ENCODE results near the gene RASGRP3. TPM values are rescaled to one million over a fixed set of nuclear protein-coding genes. Genes with fewer than 3 reads are reported as not detected.

The RASGRP3 gene
- 0.39 and 1.3 TPM in 2 replicates for total RNA-seq (2011; cell fraction: chromatin; rRNA removed; ENCODE audit: low replicate concordance)
- total RNA-seq (2011; cell fraction: nucleolus; rRNA removed), result 0.53 and 1.2 TPM in 2 replicates
- 0.51 and 0.76 TPM in 2 replicates for total RNA-seq (2011; cell fraction: nucleoplasm; rRNA removed)
- 0.18 and 0.24 TPM in 2 replicates for total RNA-seq (2014; rRNA removed)
- total RNA-seq (2014; rRNA removed; fragmentation: Illumina TruSeq; extraction: Trizol), result 0.76 and 1.6 TPM in 2 replicates
- 0.91 and 1.3 TPM in 2 replicates for total RNA-seq (2015; rRNA removed; fragmentation: Illumina TruSeq; extraction: Trizol)
- total RNA-seq (2021), result 1.1 and 1.2 TPM in 2 replicates
- polyA plus RNA-seq (2011; rRNA removed), result 0.73 and 1.7 TPM in 2 replicates
- 0.67 and 0.80 TPM in 2 replicates for polyA plus RNA-seq (2011; cell fraction: cytosol; rRNA removed)
- polyA plus RNA-seq (2011; cell fraction: nucleus; rRNA removed), result 0.79 and 0.95 TPM in 2 replicates
- 0.44 and 6.6 TPM in 2 replicates for polyA plus RNA-seq (2012)
- polyA plus RNA-seq (2014; fragmentation: Illumina TruSeq; extraction: Trizol), result 1.2 and 1.4 TPM in 2 replicates
- polyA plus RNA-seq (2014; fragmentation: Nextera tagmentation; extraction: Ambion mirVana), result 1 to 10 TPM; 1.6 TPM
- 1.2 and 1.5 TPM in 2 replicates for polyA plus RNA-seq (2014; rRNA removed)
- polyA minus RNA-seq (2011; rRNA and poly(A)+ RNA removed), result 0.72 and 1.5 TPM in 2 replicates
- not detected in 2 replicates for polyA minus RNA-seq (2011; cell fraction: cytosol; rRNA and poly(A)+ RNA removed)
- 0.44 and 0.54 TPM in 2 replicates for polyA minus RNA-seq (2011; cell fraction: nucleus; rRNA and poly(A)+ RNA removed)
- Bru-seq, nascent RNA, result percentile 27 among the genes with signal in this experiment
- percentile 35 among the genes with signal in this experiment for BruChase-seq, experiment 1, labeled RNA remaining after a 2-hour chase
- percentile 30 among the genes with signal in this experiment for BruChase-seq, experiment 2, labeled RNA remaining after a 6-hour chase
- long read RNA-seq, experiment 1, partial matches to known transcripts, result 0 of 3 reads
- long read RNA-seq, experiment 1, other reads (novel, unspliced or antisense), result 2 of 3 reads
- long read RNA-seq, experiment 2, result 0 reads
- long read RNA-seq, experiment 3, result 0 reads

GRCh38 chr2:33476131-33476792 is at the start of gene RASGRP3:
Gene RASGRP3 (plus strand): TSS chr2:33476649. CDS start chr2:33515137, 38,488 bp downstream.
- Histone ChIP-seq H4K20me1 (replicated peaks; ENCODE audit: control insufficient read depth, insufficient read depth, low read length) (no peaks in the 10 kb centered on the region), H3K4me2 (ENCODE audit: insufficient read depth, low read length) (peak within 1 kb of the TSS; percentile 90), H3K9me3 (replicated peaks; ENCODE audit: control insufficient read depth, insufficient read depth, low read depth, low read length) (no peaks in the 10 kb centered on the region), H3K9ac (ENCODE audit: insufficient read depth in 1 of 2, low read depth in 2 of 2, low read length in 2 of 2) (peak within 1 kb of the TSS; percentile 54 to 80; a peak in 3 of 4 replicates), H3K27me3 (ENCODE audit: control insufficient read depth in 2 of 2, insufficient read depth in 2 of 2, low read length in 2 of 2) (peaks cover 6 to 17% of the 10 kb centered on the region in 2 experiments), H3K79me2 (ENCODE audit: control insufficient read depth, insufficient read depth, low read length) (no peaks in the 10 kb centered on the region), H3K36me3 (ENCODE audit: control insufficient read depth, insufficient read depth, low read length) (no peaks in the 10 kb centered on the region), H2AFZ (ENCODE audit: low read depth, low read length) (peak within 1 kb of the TSS; percentile 89), H3K27ac (ENCODE audit: extremely low read depth, low read depth, low read length) (peak within 1 kb of the TSS; percentile 38; the same call in 2 of the 3 replicates), H3K9me1 (ENCODE audit: control insufficient read depth, insufficient read depth, low read length) (no peaks in the 10 kb centered on the region), H3K4me1 (replicated peaks in 1 of 2; ENCODE audit: control insufficient read depth in 2 of 2, insufficient read depth in 2 of 2, low read length in 2 of 2) (peaks cover 10 to 41% of the 10 kb centered on the region in 2 experiments), H3K4me3 (peak within 1 kb of the TSS; percentile 40)
- POLR2A ChIA-PET, result no interaction called here
- DNase-seq (ENCODE audit: extremely low read depth in 1 of 4, low spot score in 3 of 4) (peak; percentile 18 to 46 (median 32)), FAIRE-seq (peak; percentile 26), ATAC-seq (peak; percentile 69)
- in situ Hi-C loops (cut with MboI), result no loop called here
- 1% methylated on average over 18 of the region's 18 CpGs for WGBS (ENCODE audit: insufficient coverage, low coverage, missing lambda C conversion rate)
- BruUV-seq (replicated peaks), result no TSS peak
- intact Hi-C loops (cut with micrococcal nuclease), result no loop called here
- CTCF ChIA-PET (ENCODE audit: low intra/inter-chr PET ratio), result interaction anchor here (1.3 kb wide), 1 partner anchor 107 kb away, joined by 4 read pairs; no protein-coding TSS in a partner anchor
- TF ChIP-seq ZNF584 (CRISPR knock-in tag; IDR thresholded peaks at IDR 0.05; ENCODE audit: low read depth) (peak; percentile 71; the same call in 1 of the 2 replicates), HOMEZ (CRISPR knock-in tag; IDR thresholded peaks at IDR 0.05) (no peak), CBFA2T3 (IDR thresholded peaks at IDR 0.05) (0 out of 2 replicates have a peak, but pooled peaks have one; percentile 4), SMAD4 (CRISPR knock-in tag; conservative IDR thresholded peaks at IDR 0.05) (no peak; the same call in 1 of the 2 replicates), ZFP36 (IDR thresholded peaks at IDR 0.05; ENCODE audit: low read depth, low read length, partially characterized antibody) (peak; percentile 8), POLR3A (IDR thresholded peaks at IDR 0.05; ENCODE audit: borderline replicate concordance, extremely low read depth, insufficient read depth, insufficient read length) (no peak), GTF2E2 (tag; IDR thresholded peaks at IDR 0.05) (peak; percentile 71; the same call in 1 of the 2 replicates), ZNF717 (CRISPR knock-in tag; IDR thresholded peaks at IDR 0.05) (no peak), GABPB2 (CRISPR knock-in tag; conservative IDR thresholded peaks at IDR 0.05) (no peak), CREB1 (IDR thresholded peaks at IDR 0.05) (no peak), CREB1 (CRISPR knock-in tag; IDR thresholded peaks at IDR 0.05) (0 out of 2 replicates have a peak, but pooled peaks have one; percentile 9)
- TF ChIP-seq, protein P1, sequence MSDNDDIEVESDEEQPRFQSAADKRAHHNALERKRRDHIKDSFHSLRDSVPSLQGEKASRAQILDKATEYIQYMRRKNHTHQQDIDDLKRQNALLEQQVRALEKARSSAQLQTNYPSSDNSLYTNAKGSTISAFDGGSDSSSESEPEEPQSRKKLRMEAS (CRISPR knock-in tag; IDR thresholded peaks at IDR 0.05), result peak; percentile 66
- TF ChIP-seq, protein P2, sequence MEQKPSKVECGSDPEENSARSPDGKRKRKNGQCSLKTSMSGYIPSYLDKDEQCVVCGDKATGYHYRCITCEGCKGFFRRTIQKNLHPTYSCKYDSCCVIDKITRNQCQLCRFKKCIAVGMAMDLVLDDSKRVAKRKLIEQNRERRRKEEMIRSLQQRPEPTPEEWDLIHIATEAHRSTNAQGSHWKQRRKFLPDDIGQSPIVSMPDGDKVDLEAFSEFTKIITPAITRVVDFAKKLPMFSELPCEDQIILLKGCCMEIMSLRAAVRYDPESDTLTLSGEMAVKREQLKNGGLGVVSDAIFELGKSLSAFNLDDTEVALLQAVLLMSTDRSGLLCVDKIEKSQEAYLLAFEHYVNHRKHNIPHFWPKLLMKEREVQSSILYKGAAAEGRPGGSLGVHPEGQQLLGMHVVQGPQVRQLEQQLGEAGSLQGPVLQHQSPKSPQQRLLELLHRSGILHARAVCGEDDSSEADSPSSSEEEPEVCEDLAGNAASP (IDR thresholded peaks at IDR 0.05), result no peak
- TF ChIP-seq, protein P3, sequence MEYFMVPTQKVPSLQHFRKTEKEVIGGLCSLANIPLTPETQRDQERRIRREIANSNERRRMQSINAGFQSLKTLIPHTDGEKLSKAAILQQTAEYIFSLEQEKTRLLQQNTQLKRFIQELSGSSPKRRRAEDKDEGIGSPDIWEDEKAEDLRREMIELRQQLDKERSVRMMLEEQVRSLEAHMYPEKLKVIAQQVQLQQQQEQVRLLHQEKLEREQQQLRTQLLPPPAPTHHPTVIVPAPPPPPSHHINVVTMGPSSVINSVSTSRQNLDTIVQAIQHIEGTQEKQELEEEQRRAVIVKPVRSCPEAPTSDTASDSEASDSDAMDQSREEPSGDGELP (CRISPR knock-in tag; IDR thresholded peaks at IDR 0.05; ENCODE audit: borderline replicate concordance), result peak; percentile 74

Data from K562 (cell line).